ENCODE results near the gene PLEKHO2.
A peak's percentile ranks its signal among the peaks of the same experiment; 100 is the strongest.

The PLEKHO2 gene

GRCh38 chr15:64836023-64836536, 5.6 kb upstream of the PLEKHO2 start:
- Histone ChIP-seq H3K27me3 (ENCODE audit: control insufficient read depth, insufficient read depth, low read length) (no peaks in the 10 kb centered on the region), H3K4me1 (ENCODE audit: control insufficient read depth, insufficient read depth, low read length) (peaks cover 11% of the 10 kb centered on the region), H3K36me3 (ENCODE audit: control insufficient read depth, insufficient read depth, low read length) (no peaks in the 10 kb centered on the region), H3K4me3 (ENCODE audit: low read depth, low read length) (peak overlapping the region; percentile 10), H3K9ac (ENCODE audit: low read depth, low read length) (no peak overlapping the region), H3K9me3 (ENCODE audit: control insufficient read depth, insufficient read depth, low read length) (no peaks in the 10 kb centered on the region)

GRCh38 chr15:64837502-64837901, 4.2 kb upstream of the PLEKHO2 start:
- H3K9ac ChIP-seq (ENCODE audit: low read depth, low read length): no peak overlapping the region
- no peaks in the 10 kb centered on the region for H3K9me3 ChIP-seq (ENCODE audit: control insufficient read depth, insufficient read depth, low read length)
- H3K27me3 ChIP-seq (ENCODE audit: control insufficient read depth, insufficient read depth, low read length): no peaks in the 10 kb centered on the region
- H3K4me1 ChIP-seq (ENCODE audit: control insufficient read depth, insufficient read depth, low read length): peaks cover 11% of the 10 kb centered on the region
- H3K36me3 ChIP-seq (ENCODE audit: control insufficient read depth, insufficient read depth, low read length): no peaks in the 10 kb centered on the region
- no peak overlapping the region for H3K4me3 ChIP-seq (ENCODE audit: low read depth, low read length)

- H3K4me1 ChIP-seq (ENCODE audit: control insufficient read depth, insufficient read depth, low read length): peaks cover 23% of the 10 kb centered on the region
- peak overlapping the region; percentile 49 for H3K9ac ChIP-seq (ENCODE audit: low read depth, low read length)
- no peaks in the 10 kb centered on the region for H3K27me3 ChIP-seq (ENCODE audit: control insufficient read depth, insufficient read depth, low read length)
- H3K9me3 ChIP-seq (ENCODE audit: control insufficient read depth, insufficient read depth, low read length): no peaks in the 10 kb centered on the region
- peaks cover 2% of the 10 kb centered on the region for H3K36me3 ChIP-seq (ENCODE audit: control insufficient read depth, insufficient read depth, low read length)
- peak overlapping the region; percentile 89 for H3K4me3 ChIP-seq (ENCODE audit: low read depth, low read length)
Measured at GRCh38 chr15:64841060-64841343, 713 bp upstream of the PLEKHO2 start.

- Histone ChIP-seq H3K36me3 (ENCODE audit: control insufficient read depth, insufficient read depth, low read length) (peaks cover 3% of the 10 kb centered on the region), H3K9ac (ENCODE audit: low read depth, low read length) (peak overlapping the region; percentile 87), H3K9me3 (ENCODE audit: control insufficient read depth, insufficient read depth, low read length) (no peaks in the 10 kb centered on the region), H3K27me3 (ENCODE audit: control insufficient read depth, insufficient read depth, low read length) (no peaks in the 10 kb centered on the region), H3K4me1 (ENCODE audit: control insufficient read depth, insufficient read depth, low read length) (peaks cover 25% of the 10 kb centered on the region), H3K4me3 (ENCODE audit: low read depth, low read length) (peak overlapping the region; percentile 95)
Measured at GRCh38 chr15:64842096-64842939, 603 bp downstream of the PLEKHO2 start.

- H3K27me3 ChIP-seq (ENCODE audit: control insufficient read depth, insufficient read depth, low read length): no peaks in the 10 kb centered on the region
- H3K36me3 ChIP-seq (ENCODE audit: control insufficient read depth, insufficient read depth, low read length): peaks cover 5% of the 10 kb centered on the region
- no peaks in the 10 kb centered on the region for H3K9me3 ChIP-seq (ENCODE audit: control insufficient read depth, insufficient read depth, low read length)
- peaks cover 25% of the 10 kb centered on the region for H3K4me1 ChIP-seq (ENCODE audit: control insufficient read depth, insufficient read depth, low read length)
- peak overlapping the region; percentile 87 for H3K9ac ChIP-seq (ENCODE audit: low read depth, low read length)
- peak overlapping the region; percentile 95 for H3K4me3 ChIP-seq (ENCODE audit: low read depth, low read length)
Measured at GRCh38 chr15:64842986-64843561, 1.4 kb downstream of the PLEKHO2 start.

GRCh38 chr15:64843991-64844390, 2.3 kb downstream of the PLEKHO2 start:
- H3K27me3 ChIP-seq (ENCODE audit: control insufficient read depth, insufficient read depth, low read length): no peaks in the 10 kb centered on the region
- H3K4me1 ChIP-seq (ENCODE audit: control insufficient read depth, insufficient read depth, low read length): peaks cover 25% of the 10 kb centered on the region
- no peak overlapping the region for H3K4me3 ChIP-seq (ENCODE audit: low read depth, low read length)
- peak overlapping the region; percentile 54 for H3K9ac ChIP-seq (ENCODE audit: low read depth, low read length)
- H3K36me3 ChIP-seq (ENCODE audit: control insufficient read depth, insufficient read depth, low read length): peaks cover 8% of the 10 kb centered on the region
- no peaks in the 10 kb centered on the region for H3K9me3 ChIP-seq (ENCODE audit: control insufficient read depth, insufficient read depth, low read length)

- Histone ChIP-seq H3K9ac (ENCODE audit: low read depth, low read length) (peak overlapping the region; percentile 57), H3K4me3 (ENCODE audit: low read depth, low read length) (no peak overlapping the region), H3K9me3 (ENCODE audit: control insufficient read depth, insufficient read depth, low read length) (no peaks in the 10 kb centered on the region), H3K36me3 (ENCODE audit: control insufficient read depth, insufficient read depth, low read length) (peaks cover 10% of the 10 kb centered on the region), H3K27me3 (ENCODE audit: control insufficient read depth, insufficient read depth, low read length) (no peaks in the 10 kb centered on the region), H3K4me1 (ENCODE audit: control insufficient read depth, insufficient read depth, low read length) (peaks cover 25% of the 10 kb centered on the region)
Measured at GRCh38 chr15:64844576-64845145, 2.9 kb downstream of the PLEKHO2 start.

- no peaks in the 10 kb centered on the region for H3K9me3 ChIP-seq (ENCODE audit: control insufficient read depth, insufficient read depth, low read length)
- H3K4me1 ChIP-seq (ENCODE audit: control insufficient read depth, insufficient read depth, low read length): peaks cover 25% of the 10 kb centered on the region
- no peaks in the 10 kb centered on the region for H3K27me3 ChIP-seq (ENCODE audit: control insufficient read depth, insufficient read depth, low read length)
- H3K36me3 ChIP-seq (ENCODE audit: control insufficient read depth, insufficient read depth, low read length): peaks cover 13% of the 10 kb centered on the region
- no peak overlapping the region for H3K9ac ChIP-seq (ENCODE audit: low read depth, low read length)
- no peak overlapping the region for H3K4me3 ChIP-seq (ENCODE audit: low read depth, low read length)
Measured at GRCh38 chr15:64845183-64845611, 3.5 kb downstream of the PLEKHO2 start.

- Histone ChIP-seq H3K27me3 (ENCODE audit: control insufficient read depth, insufficient read depth, low read length) (no peaks in the 10 kb centered on the region), H3K9ac (ENCODE audit: low read depth, low read length) (no peak overlapping the region), H3K4me3 (ENCODE audit: low read depth, low read length) (no peak overlapping the region), H3K36me3 (ENCODE audit: control insufficient read depth, insufficient read depth, low read length) (peaks cover 17% of the 10 kb centered on the region), H3K4me1 (ENCODE audit: control insufficient read depth, insufficient read depth, low read length) (peaks cover 24% of the 10 kb centered on the region), H3K9me3 (ENCODE audit: control insufficient read depth, insufficient read depth, low read length) (no peaks in the 10 kb centered on the region)
Measured at GRCh38 chr15:64845831-64846595, 4.3 kb downstream of the PLEKHO2 start.

GRCh38 chr15:64847016-64847415, 5.3 kb downstream of the PLEKHO2 start:
- peaks cover 18% of the 10 kb centered on the region for H3K36me3 ChIP-seq (ENCODE audit: control insufficient read depth, insufficient read depth, low read length)
- no peaks in the 10 kb centered on the region for H3K27me3 ChIP-seq (ENCODE audit: control insufficient read depth, insufficient read depth, low read length)
- no peak overlapping the region for H3K9ac ChIP-seq (ENCODE audit: low read depth, low read length)
- H3K9me3 ChIP-seq (ENCODE audit: control insufficient read depth, insufficient read depth, low read length): no peaks in the 10 kb centered on the region
- H3K4me3 ChIP-seq (ENCODE audit: low read depth, low read length): no peak overlapping the region
- H3K4me1 ChIP-seq (ENCODE audit: control insufficient read depth, insufficient read depth, low read length): peaks cover 34% of the 10 kb centered on the region

GRCh38 chr15:64847448-64847847, 5.7 kb downstream of the PLEKHO2 start:
- H3K4me3 ChIP-seq (ENCODE audit: low read depth, low read length): no peak overlapping the region
- H3K36me3 ChIP-seq (ENCODE audit: control insufficient read depth, insufficient read depth, low read length): peaks cover 18% of the 10 kb centered on the region
- H3K4me1 ChIP-seq (ENCODE audit: control insufficient read depth, insufficient read depth, low read length): peaks cover 35% of the 10 kb centered on the region
- H3K27me3 ChIP-seq (ENCODE audit: control insufficient read depth, insufficient read depth, low read length): no peaks in the 10 kb centered on the region
- no peaks in the 10 kb centered on the region for H3K9me3 ChIP-seq (ENCODE audit: control insufficient read depth, insufficient read depth, low read length)
- no peak overlapping the region for H3K9ac ChIP-seq (ENCODE audit: low read depth, low read length)
